SJCRH30 (cell line): ENCODE measurements around the gene CMTM5. TPM values are rescaled to one million over a fixed set of nuclear protein-coding genes. Genes with fewer than 3 reads are reported as not detected.

ENCODE experiments used
- DNase-seq, 2 experiments: peaks; one replicate each; pipeline ENCODE4 v3.0.0-alpha.2; 2015 to 2020
- H3K27ac ChIP-seq: fragments of 250-450 bp; sonication (Bioruptor Pico); 2 replicates; pipeline ENCODE4 v1.5.1; 2020; ENCODE audit warnings: mild to moderate bottlenecking, moderate library complexity
- H3K27me3 ChIP-seq: fragments of 250-450 bp; sonication (Bioruptor Pico); 2 replicates; pipeline ENCODE4 v1.5.1; 2020; ENCODE audit warnings: mild to moderate bottlenecking, moderate library complexity
- H3K36me3 ChIP-seq: fragments of 250-450 bp; sonication (Bioruptor Pico); 2 replicates; pipeline ENCODE4 v1.5.1; 2020; ENCODE audit warnings: mild to moderate bottlenecking, moderate library complexity
- H3K4me1 ChIP-seq: fragments of 250-450 bp; sonication (Bioruptor Pico); 2 replicates; pipeline ENCODE4 v1.5.1; 2020; ENCODE audit warnings: mild to moderate bottlenecking, moderate library complexity
- H3K4me3 ChIP-seq: fragments of 250-450 bp; sonication (Bioruptor Pico); 2 replicates; pipeline ENCODE4 v1.5.1; 2020; ENCODE audit warnings: mild to moderate bottlenecking, moderate library complexity
- H3K9me3 ChIP-seq: fragments of 250-450 bp; sonication (Bioruptor Pico); replicated peaks from 2 replicates; pipeline ENCODE4 v1.5.1; 2020; ENCODE audit warnings: mild to moderate bottlenecking, moderate library complexity
- total RNA-seq: library from RNA; depleted of rRNA; stranded (reverse); fragments of >200 nt; shearing (Covaris generic); gene quantifications from 2 replicates; pipeline ENCODE4 v1.2.3, GENCODE V29; 2014

CMTM5 gene
- total RNA-seq, 1 experiment from 2014 or later = 0.32 TPM

DNA sequence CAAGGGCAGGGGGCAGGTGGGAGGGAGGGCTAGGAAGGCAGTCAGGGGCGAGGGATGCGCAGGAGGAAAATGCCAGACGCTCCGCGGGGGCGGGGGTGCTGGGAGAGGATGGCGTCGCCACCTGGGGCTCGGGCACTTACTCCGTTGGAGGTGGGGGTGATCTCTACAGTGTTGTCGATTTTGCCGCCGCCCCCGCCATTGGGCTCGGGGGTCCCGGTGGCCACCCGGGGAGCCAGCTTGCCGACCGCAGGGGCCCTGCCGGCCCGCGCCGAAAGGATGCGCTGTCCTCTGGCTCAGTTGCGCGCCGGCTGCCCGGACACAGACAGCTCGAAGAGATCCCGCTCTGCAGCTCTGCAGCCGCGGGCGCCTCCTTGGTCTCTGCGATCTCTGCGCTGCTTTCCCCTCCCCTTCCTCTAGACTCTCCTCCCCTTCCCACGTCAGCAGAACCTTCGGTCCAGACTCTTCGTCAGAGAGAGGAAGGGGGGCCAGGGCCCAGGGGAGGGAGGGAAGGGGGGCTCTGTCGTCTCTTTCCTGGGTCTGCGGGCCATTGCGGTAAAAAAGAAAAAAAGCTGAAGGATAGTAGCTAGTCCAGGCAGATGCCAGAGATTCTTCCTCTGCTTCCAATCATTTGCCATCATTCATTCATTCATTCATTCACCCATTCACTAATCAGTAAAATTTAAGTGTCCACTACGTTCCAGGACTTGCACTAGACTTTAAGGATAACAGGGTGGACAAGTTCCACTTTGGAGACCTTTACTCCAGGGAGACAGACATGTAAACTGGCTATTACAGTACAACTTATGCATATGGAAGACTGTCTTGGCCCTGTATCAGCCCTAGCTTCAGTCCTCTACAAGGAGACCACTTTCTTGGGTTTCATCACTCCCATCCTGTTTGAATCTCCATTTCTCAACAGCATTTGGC is 24.1 kb upstream of the CMTM5 start, which contains the start of gene SLC22A17:
TSS of gene SLC22A17 (minus strand) at position 382 of the 927 bp plus-strand sequence.
- 0 out of 2 replicates have a peak, but pooled peaks cover 3% of the 10 kb centered on the region for H3K4me1 ChIP-seq
- no peaks in the 10 kb centered on the region for H3K27me3 ChIP-seq
- H3K9me3 ChIP-seq = no peaks in the 10 kb centered on the region
- no peak within 1 kb of the TSS for H3K27ac ChIP-seq
- peak within 1 kb of the TSS; percentile 58 for H3K4me3 ChIP-seq
- peak; percentile 70 to 77 for DNase-seq
- no peaks in the 10 kb centered on the region; the same call in 1 of the 2 replicates for H3K36me3 ChIP-seq

GRCh38 chr14:23353433-23353780 is 23.4 kb upstream of the CMTM5 start:
- Histone ChIP-seq H3K27ac (no peak overlapping the region), H3K4me3 (no peak overlapping the region; the same call in 1 of the 2 replicates), H3K27me3 (no peaks in the 10 kb centered on the region), H3K4me1 (0 out of 2 replicates have a peak, but pooled peaks cover 3% of the 10 kb centered on the region), H3K36me3 (peaks cover 2% of the 10 kb centered on the region), H3K9me3 (no peaks in the 10 kb centered on the region)
- DNase-seq = peak in 1 of 2 experiments; percentile 15

DNA sequence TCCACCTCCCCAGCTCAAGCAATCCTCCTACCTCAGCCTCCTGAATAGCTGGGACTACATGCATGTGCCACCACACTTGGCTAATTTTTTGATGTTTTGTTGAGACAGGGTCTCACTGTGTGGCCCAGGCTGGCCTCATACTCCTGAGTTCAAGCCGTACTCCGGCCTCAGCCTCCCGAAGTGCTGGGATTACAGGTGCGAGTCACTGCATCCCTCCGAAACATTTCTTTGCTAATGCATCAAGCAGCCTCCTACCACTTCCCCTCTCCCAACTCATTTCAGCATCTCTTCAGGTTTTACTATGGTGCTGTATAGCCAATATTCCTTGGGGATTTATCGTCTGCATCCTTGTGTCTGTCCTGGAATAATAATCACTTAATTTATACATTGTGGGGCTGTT is 21.9 kb upstream of the CMTM5 start:
- H3K4me3 ChIP-seq = no peak overlapping the region
- 0 out of 2 replicates have a peak, but pooled peaks cover 3% of the 10 kb centered on the region for H3K4me1 ChIP-seq
- H3K9me3 ChIP-seq = no peaks in the 10 kb centered on the region
- no peak overlapping the region for H3K27ac ChIP-seq
- DNase-seq = no peak
- peaks cover 2% of the 10 kb centered on the region for H3K36me3 ChIP-seq
- H3K27me3 ChIP-seq = no peaks in the 10 kb centered on the region

- no peak overlapping the region for H3K4me3 ChIP-seq
- no peak for DNase-seq
- no peaks in the 10 kb centered on the region for H3K27me3 ChIP-seq
- no peaks in the 10 kb centered on the region for H3K9me3 ChIP-seq
- H3K36me3 ChIP-seq = peaks cover 2% of the 10 kb centered on the region
- H3K27ac ChIP-seq = no peak overlapping the region
- H3K4me1 ChIP-seq = 0 out of 2 replicates have a peak, but pooled peaks cover 3% of the 10 kb centered on the region
These were observed 20.9 kb upstream of the CMTM5 start for GRCh38 chr14:23355871-23356435.

- no peaks in the 10 kb centered on the region for H3K9me3 ChIP-seq
These were observed 20.2 kb upstream of the CMTM5 start for GRCh38 chr14:23356662-23357061.

DNA sequence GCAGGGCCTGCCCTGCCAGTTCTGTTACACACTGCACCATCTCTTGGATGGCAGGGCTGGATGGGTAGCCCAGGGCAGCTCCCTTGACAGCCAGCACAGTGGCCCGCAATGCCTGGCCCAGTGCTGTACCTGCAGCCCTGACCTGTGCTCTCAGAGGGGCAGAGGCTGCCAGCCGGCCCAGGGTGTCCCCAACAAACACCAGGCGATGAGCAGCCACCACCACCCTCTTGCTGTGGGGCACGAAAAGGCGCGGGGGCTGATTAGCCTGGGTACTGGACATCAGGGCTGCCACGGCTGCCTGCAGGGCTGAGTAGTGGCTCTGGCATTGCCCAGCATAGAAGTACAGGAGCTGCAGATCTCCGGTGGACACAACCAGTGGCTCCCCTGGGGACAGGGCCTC is 19.6 kb upstream of the CMTM5 start:
- H3K27me3 ChIP-seq = no peaks in the 10 kb centered on the region
- DNase-seq = no peak
- no peaks in the 10 kb centered on the region for H3K9me3 ChIP-seq
- peaks cover 7% of the 10 kb centered on the region for H3K36me3 ChIP-seq
- 0 out of 2 replicates have a peak, but pooled peaks cover 3% of the 10 kb centered on the region for H3K4me1 ChIP-seq
- no peak overlapping the region for H3K27ac ChIP-seq
- H3K4me3 ChIP-seq = no peak overlapping the region

More at GRCh38 chr14:23356662-23357061, 20.2 kb upstream of the CMTM5 start:
- 0 out of 2 replicates have a peak, but pooled peaks cover 3% of the 10 kb centered on the region for H3K4me1 ChIP-seq
- H3K36me3 ChIP-seq = peaks cover 7% of the 10 kb centered on the region
- no peaks in the 10 kb centered on the region for H3K27me3 ChIP-seq
- H3K4me3 ChIP-seq = no peak overlapping the region
- no peak for DNase-seq
- H3K27ac ChIP-seq = no peak overlapping the region

DNA sequence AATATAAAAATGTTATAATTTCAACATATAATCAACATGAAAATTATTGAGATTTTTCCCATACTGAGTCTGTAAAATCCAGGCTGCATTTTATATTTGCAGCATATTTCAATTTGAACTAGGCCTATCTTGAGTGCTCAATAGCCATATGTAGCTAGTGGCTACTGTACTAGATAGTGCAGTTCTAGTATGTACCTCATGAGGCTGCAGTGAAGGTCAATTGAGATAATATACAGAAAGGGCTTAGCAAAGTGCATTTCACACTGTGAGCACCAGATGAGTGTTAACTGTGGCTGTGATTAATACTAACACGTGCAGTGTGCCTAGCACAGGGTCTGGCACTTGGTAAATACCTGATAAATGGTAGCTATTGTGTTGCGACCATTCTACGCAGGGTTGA is 18.8 kb upstream of the CMTM5 start:
- DNase-seq = no peak
- no peaks in the 10 kb centered on the region for H3K27me3 ChIP-seq
- H3K4me1 ChIP-seq = 0 out of 2 replicates have a peak, but pooled peaks cover under 1% of the 10 kb centered on the region
- H3K27ac ChIP-seq = no peak overlapping the region
- H3K4me3 ChIP-seq = no peak overlapping the region
- H3K9me3 ChIP-seq = no peaks in the 10 kb centered on the region
- H3K36me3 ChIP-seq = peaks cover 9% of the 10 kb centered on the region

DNA sequence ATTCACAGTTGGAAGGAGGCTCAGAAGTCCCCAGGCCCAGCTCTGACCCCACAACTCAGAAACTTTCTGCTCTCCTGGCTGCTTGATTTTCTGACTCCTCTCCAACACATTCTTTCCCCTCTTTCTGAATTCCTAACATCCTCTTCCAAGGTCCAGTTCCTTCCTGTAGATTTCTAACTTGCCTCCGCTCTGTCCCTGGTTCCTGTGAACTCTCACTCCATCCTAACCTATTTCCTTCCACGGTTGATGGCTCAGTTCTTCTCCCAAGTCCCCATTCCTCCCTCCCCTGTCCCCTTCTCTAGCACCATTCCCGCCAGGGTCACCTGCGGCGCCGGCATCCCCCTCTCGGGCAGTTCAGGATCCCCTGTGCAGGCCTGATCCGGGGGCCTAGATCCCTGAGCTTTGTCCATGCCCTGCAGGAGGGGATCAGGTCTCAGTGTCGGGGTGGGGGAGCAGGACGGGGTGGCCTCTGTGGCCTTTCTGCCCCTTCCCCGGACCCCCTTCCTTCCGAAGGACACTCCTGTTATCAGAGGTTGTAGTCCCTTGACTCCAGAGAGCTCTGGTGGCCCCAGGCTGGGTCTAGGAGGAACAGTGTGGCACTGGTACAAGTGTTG is 18.2 kb upstream of the CMTM5 start:
- peaks cover 12% of the 10 kb centered on the region for H3K36me3 ChIP-seq
- no peak overlapping the region for H3K27ac ChIP-seq

DNA sequence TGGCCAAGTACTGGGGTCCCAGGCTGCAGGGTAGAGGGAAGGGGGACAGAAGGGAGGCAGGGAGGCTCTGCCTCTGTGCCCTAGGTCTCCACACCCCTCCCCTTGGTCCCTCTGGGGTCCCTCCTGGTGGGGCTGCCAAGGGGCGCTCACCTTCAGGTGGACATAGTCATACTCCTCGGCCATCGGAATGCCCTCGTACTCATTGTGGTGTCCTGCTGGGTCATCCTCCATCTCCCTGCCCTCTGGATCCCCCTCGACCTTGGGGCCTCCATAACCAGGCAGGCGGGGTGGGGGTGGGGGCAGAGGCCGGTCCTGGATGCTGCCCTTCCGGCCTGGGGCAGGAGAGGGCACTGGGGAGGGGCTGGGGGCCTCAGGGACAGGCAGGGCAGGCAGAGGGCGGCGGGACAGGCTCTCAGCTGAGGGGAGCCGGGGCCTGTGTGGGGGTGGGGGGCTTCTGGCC is 17.6 kb upstream of the CMTM5 start:
- H3K27me3 ChIP-seq = no peaks in the 10 kb centered on the region
- no peaks in the 10 kb centered on the region for H3K9me3 ChIP-seq
- H3K27ac ChIP-seq = no peak overlapping the region
- no peak for DNase-seq
- H3K4me3 ChIP-seq = no peak overlapping the region
- 0 out of 2 replicates have a peak, but pooled peaks cover 2% of the 10 kb centered on the region for H3K4me1 ChIP-seq
- H3K36me3 ChIP-seq = peaks cover 15% of the 10 kb centered on the region

More for the DNA sequence above, 18.2 kb upstream of the CMTM5 start:
- no peaks in the 10 kb centered on the region for H3K4me1 ChIP-seq
- H3K27me3 ChIP-seq = no peaks in the 10 kb centered on the region
- H3K4me3 ChIP-seq = no peak overlapping the region
- DNase-seq = no peak
- no peaks in the 10 kb centered on the region for H3K9me3 ChIP-seq

DNA sequence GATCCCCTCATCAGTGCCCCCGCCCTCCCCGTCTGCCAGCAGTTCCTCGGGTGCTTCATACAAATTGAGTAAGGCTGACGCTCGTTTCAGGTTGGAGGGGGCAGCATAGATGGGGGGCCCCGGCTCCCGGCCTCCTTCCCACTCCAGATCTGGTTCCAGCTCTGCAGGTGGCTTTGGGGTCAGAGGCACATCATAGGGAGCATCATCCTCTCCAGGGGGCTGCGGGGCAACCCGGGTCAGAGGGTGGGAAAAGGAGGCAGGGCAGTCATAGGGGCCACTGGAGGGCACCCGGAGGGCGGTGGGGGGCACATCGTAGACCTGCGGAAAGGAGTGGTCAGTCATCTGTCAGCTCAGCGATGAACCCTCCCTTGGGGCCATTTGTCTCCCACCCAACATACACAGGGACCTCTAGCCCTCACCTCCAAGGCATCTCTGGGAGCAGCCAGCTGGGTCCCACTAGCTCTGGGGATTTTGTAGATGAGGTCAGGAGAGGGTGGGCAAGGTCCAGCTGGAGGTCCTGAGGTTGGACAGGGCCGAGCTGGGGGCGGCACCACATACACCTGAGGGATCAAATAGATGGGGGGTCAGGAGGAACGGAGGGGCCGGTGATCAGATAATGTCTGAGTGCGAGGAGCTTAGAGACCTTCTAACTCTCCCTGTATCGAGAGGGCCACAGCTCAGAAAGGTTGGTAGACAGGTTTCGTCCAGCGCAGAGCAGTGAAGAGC is 17.0 kb upstream of the CMTM5 start:
- Histone ChIP-seq H3K4me1 (0 out of 2 replicates have a peak, but pooled peaks cover 2% of the 10 kb centered on the region), H3K4me3 (no peak overlapping the region), H3K27me3 (no peaks in the 10 kb centered on the region), H3K27ac (no peak overlapping the region), H3K36me3 (peaks cover 15% of the 10 kb centered on the region), H3K9me3 (no peaks in the 10 kb centered on the region)
- DNase-seq = no peak

DNA sequence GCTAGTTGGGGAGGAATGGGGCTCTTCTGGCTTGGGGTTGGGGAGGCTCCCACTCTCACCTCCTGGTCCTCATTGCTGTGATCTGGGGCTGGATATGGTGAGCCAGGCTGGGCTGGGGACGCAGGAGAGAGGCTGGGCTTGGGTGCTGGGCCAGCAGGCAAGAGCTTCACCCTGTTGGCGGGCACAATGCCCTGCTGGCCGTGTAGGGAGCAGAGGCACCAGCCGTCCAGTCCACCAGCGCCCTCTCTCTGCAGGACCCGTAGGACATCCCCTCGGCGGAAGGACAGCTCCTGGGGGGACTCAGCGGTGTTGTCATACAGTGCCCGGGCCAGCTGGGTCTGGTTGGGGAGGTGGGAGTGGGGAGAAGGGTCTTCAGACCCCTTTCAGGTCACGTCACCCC is 16.4 kb upstream of the CMTM5 start:
- H3K27me3 ChIP-seq = no peaks in the 10 kb centered on the region
- no peak overlapping the region for H3K27ac ChIP-seq
- no peak overlapping the region for H3K4me3 ChIP-seq
- DNase-seq = no peak
- H3K9me3 ChIP-seq = no peaks in the 10 kb centered on the region
- H3K36me3 ChIP-seq = peaks cover 15% of the 10 kb centered on the region
- 0 out of 2 replicates have a peak, but pooled peaks cover 2% of the 10 kb centered on the region for H3K4me1 ChIP-seq

- DNase-seq = no peak
- Histone ChIP-seq H3K27me3 (no peaks in the 10 kb centered on the region), H3K4me3 (no peak overlapping the region), H3K36me3 (peaks cover 15% of the 10 kb centered on the region), H3K9me3 (no peaks in the 10 kb centered on the region), H3K4me1 (0 out of 2 replicates have a peak, but pooled peaks cover 2% of the 10 kb centered on the region), H3K27ac (no peak overlapping the region)
These were observed 15.5 kb upstream of the CMTM5 start for GRCh38 chr14:23361320-23361719.

DNA sequence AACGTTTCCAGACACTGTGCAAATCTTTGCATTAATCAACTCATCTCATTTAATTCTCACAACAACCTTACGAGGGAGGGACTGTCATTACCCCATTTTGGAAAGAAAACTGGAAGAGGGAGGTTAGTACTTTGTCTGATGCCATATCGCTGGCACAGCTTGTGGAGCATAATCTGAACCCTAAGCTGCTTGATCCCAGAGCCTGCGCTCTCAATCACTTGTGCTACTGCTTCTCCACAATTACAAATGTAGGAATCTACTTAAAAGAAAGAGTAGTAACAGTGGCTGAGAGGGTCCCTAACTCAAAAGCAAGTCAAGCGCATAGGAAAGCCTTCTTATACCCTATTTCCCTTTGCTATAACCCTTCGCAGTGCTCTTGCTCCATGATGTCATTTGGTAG is 15.1 kb upstream of the CMTM5 start:
- Histone ChIP-seq H3K36me3 (peaks cover 15% of the 10 kb centered on the region), H3K27ac (no peak overlapping the region), H3K27me3 (no peaks in the 10 kb centered on the region)

DNA sequence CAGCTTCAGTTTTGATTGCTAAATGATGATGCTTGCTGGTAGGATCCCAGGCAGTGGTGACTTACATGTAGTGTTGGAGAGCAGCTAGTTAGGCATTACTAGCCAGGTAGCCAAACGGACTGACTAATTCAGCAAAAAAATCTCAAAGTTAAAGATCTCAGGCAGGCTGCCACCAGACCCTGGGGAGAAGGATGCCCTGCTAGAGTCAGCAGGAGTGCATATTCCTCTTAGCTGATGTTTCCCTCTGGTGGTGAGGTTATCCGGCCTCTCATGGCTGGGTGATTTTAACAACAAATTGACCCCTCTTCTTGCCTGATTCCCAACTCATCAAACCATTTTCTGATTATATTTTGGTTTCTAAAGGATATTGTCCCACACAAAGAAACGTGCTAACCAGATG is 14.6 kb upstream of the CMTM5 start:
- Histone ChIP-seq H3K27me3 (no peaks in the 10 kb centered on the region), H3K4me3 (no peak overlapping the region), H3K9me3 (no peaks in the 10 kb centered on the region), H3K36me3 (peaks cover 15% of the 10 kb centered on the region), H3K4me1 (0 out of 2 replicates have a peak, but pooled peaks cover 7% of the 10 kb centered on the region), H3K27ac (no peak overlapping the region)
- DNase-seq = no peak

More for the DNA sequence above, 15.1 kb upstream of the CMTM5 start:
- no peaks in the 10 kb centered on the region for H3K9me3 ChIP-seq
- no peak for DNase-seq
- H3K4me1 ChIP-seq = 0 out of 2 replicates have a peak, but pooled peaks cover 3% of the 10 kb centered on the region
- H3K4me3 ChIP-seq = no peak overlapping the region
